ENCODE measurements around the gene STMN3. TPM values are rescaled to one million over a fixed set of nuclear protein-coding genes. Genes with fewer than 3 reads are reported as not detected.

Gene STMN3
- total and polyA plus RNA-seq, 4 donors = 0.42 to 2.9 (median 0.91) TPM

GRCh38 chr20:63594043-63594561 is 59.1 kb downstream of the STMN3 start:
- WGBS = 96% methylated on average over 10 of the region's 10 CpGs
- Histone ChIP-seq H3K27ac (ENCODE audit: low read depth in 1 of 2, low read length in 2 of 2) (no peak overlapping the region), H3K36me3 (ENCODE audit: control insufficient read depth in 4 of 4, insufficient read depth in 3 of 4, low read depth in 1 of 4, low read length in 3 of 4) (peaks cover 9 to 66% (median 16%) of the 10 kb centered on the region in 4 donors), H3K4me3 (ENCODE audit: low read depth in 1 of 3, low read length in 3 of 3) (no peak overlapping the region), H3K9me3 (ENCODE audit: control insufficient read depth in 4 of 4, low read length in 3 of 4) (no peaks in the 10 kb centered on the region), H3K27me3 (ENCODE audit: control insufficient read depth in 4 of 4, insufficient read depth in 4 of 4, low read length in 3 of 4) (no peaks in the 10 kb centered on the region), H3K9ac (ENCODE audit: low read depth in 1 of 2, low read length in 2 of 2) (no peak overlapping the region), H3K4me1 (ENCODE audit: control insufficient read depth in 4 of 4, insufficient read depth in 4 of 4, low read length in 3 of 4) (no peaks in the 10 kb centered on the region)
- TF ChIP-seq NR2F2 (IDR thresholded peaks at IDR 0.05) = no peak
- TF ChIP-seq SP1 (IDR thresholded peaks at IDR 0.05) = no peak
- no peak for TF ChIP-seq GABPA (IDR thresholded peaks at IDR 0.05 in 1 of 2, conservative IDR thresholded peaks at IDR 0.05 in 1 of 2)
- TF ChIP-seq FOXA1 (IDR thresholded peaks at IDR 0.05) = no peak
- TF ChIP-seq JUND (IDR thresholded peaks at IDR 0.05) = no peak
- TF ChIP-seq EGR1 (IDR thresholded peaks at IDR 0.05; ENCODE audit: low read depth in 2 of 2) = no peak
- no peak for TF ChIP-seq FOXA2 (IDR thresholded peaks at IDR 0.05)
- no peak for TF ChIP-seq MAX (IDR thresholded peaks at IDR 0.05)
- no peak for DNase-seq (ENCODE audit: low spot score)

- 95% methylated on average over 13 of the region's 13 CpGs for WGBS
- TF ChIP-seq GABPA (IDR thresholded peaks at IDR 0.05 in 1 of 2, conservative IDR thresholded peaks at IDR 0.05 in 1 of 2) (no peak), FOXA1 (IDR thresholded peaks at IDR 0.05) (no peak), TAF1 (conservative IDR thresholded peaks at IDR 0.05) (no peak), NR2F2 (IDR thresholded peaks at IDR 0.05) (no peak), HNF4G (IDR thresholded peaks at IDR 0.05) (no peak), EGR1 (IDR thresholded peaks at IDR 0.05; ENCODE audit: low read depth in 2 of 2) (no peak), FOXA2 (IDR thresholded peaks at IDR 0.05) (no peak), CTCF (IDR thresholded peaks at IDR 0.05; ENCODE audit: low read depth, low read length, missing input control) (no peak), REST (IDR thresholded peaks at IDR 0.05) (no peak)
- no peaks in the 10 kb centered on the region for H3K4me1 ChIP-seq (ENCODE audit: control insufficient read depth in 4 of 4, insufficient read depth in 4 of 4, low read length in 3 of 4)
- H3K4me3 ChIP-seq (ENCODE audit: low read depth in 1 of 3, low read length in 3 of 3) = no peak overlapping the region
- H3K27ac ChIP-seq (ENCODE audit: low read depth in 1 of 2, low read length in 2 of 2) = no peak overlapping the region
- H3K9ac ChIP-seq (ENCODE audit: low read depth in 1 of 2, low read length in 2 of 2) = no peak overlapping the region
- no peaks in the 10 kb centered on the region for H3K27me3 ChIP-seq (ENCODE audit: control insufficient read depth in 4 of 4, insufficient read depth in 4 of 4, low read length in 3 of 4)
- DNase-seq (ENCODE audit: low spot score) = no peak
- H3K9me3 ChIP-seq (ENCODE audit: control insufficient read depth in 4 of 4, low read length in 3 of 4) = no peaks in the 10 kb centered on the region
- H3K36me3 ChIP-seq (ENCODE audit: control insufficient read depth in 4 of 4, insufficient read depth in 3 of 4, low read depth in 1 of 4, low read length in 3 of 4) = peaks cover 7 to 54% (median 15%) of the 10 kb centered on the region in 4 donors
Observed at GRCh38 chr20:63592661-63593060, 60.6 kb downstream of the STMN3 start.
